NCI-H510A treated with DMSO at 0.1 percent for 48 hours (cell line): ENCODE results near the gene FYTTD1.

Experiments used
- DNase-seq: peaks from one replicate; lab custom pipeline; 2025; lab: John Stamatoyannopoulos, UW

Gene FYTTD1

DNA sequence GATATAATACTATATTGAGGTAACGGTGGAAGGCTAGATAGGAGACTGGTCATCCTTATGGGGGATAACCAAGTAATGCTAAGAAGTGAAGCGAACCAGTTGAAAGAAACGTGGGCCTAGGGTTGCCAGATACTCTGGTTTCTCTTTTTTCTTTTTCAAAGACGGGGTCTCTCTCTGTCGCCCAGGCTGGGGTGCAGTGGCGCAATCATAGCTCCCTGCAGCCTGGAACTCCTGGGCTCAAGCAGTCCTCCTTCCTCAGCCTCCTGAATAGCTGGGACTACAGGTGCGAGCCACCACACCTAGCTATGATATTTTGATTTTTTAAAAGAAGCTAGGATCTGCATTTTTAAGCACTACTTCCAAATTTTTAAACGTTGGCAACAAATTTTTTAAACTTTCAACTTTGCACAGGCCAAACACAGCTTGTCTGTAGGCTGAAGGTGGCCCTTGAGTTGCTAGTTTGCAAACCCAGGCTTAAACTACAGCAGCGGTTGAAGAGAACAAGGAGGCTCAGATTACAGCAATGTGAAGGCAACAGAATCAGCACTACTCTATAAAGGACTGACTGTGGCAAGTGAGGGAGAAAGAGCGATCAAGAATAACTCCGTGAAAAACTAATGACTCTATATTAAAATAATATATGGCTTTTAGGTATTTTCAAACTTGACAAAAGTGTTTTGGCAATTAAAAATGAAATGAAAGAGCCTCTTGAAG lies 11.8 kb upstream of the FYTTD1 start:
- peak; percentile 33 for DNase-seq

DNA sequence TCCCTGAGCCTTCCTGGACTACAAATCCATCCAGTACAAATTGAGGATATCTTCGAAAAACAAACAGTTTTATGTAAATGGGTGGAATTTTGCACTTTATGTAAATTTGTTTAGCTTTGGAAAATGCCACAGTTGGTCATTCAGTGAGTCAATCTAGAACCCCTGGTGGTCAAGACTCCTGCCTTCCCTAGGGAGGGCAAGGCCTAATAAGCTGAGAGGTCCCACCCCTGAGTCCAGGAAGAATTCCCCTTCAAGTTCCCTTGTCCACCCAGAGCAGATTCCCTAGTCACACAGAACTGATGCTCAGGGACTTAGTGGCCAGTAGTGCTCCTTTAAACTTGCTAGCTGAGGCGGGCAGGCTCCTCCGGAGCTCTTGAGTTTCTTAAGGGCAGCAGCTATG lies 6.9 kb upstream of the FYTTD1 start:
- no peak for DNase-seq

DNA sequence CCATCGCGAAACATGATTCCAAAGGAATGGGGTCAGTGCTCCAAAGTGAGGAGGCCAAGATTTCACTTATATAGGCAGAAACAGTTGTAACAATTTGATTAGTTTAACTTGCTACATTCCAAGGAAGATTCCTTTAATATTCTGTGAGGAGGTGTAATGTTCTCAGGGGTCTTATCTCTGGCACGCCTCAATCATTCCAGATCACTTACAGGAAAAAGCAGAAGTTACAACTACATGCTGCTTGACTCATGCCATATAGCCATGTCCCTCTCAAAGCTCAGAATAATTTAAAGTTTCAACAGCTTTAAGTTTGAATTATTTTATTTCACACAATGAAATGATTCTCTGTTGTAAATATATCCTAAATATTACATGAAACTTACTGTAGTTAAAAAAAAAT lies 3.5 kb upstream of the FYTTD1 start:
- no peak for DNase-seq

DNA sequence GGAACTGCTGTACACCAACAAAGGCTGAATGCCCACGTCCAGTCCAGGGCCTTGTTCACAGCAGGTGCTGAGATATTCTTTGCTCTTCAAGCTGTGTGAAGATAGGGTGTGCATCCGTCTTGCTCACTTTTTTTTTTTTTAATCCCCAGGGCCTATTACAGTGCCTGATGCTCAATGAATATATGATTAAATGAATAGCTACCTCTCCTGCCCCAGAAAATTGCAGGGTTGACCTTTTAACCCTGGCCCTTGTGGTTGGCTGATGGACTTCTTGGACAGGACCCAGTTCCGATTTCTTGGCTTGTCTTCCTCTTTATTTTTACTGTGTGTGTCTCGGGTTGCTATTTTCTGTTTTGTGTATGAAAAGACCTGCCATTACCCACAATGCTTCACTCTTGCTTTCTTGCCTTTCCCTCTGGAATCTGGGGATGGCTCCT lies 2.9 kb upstream of the FYTTD1 start:
- no peak for DNase-seq

DNA sequence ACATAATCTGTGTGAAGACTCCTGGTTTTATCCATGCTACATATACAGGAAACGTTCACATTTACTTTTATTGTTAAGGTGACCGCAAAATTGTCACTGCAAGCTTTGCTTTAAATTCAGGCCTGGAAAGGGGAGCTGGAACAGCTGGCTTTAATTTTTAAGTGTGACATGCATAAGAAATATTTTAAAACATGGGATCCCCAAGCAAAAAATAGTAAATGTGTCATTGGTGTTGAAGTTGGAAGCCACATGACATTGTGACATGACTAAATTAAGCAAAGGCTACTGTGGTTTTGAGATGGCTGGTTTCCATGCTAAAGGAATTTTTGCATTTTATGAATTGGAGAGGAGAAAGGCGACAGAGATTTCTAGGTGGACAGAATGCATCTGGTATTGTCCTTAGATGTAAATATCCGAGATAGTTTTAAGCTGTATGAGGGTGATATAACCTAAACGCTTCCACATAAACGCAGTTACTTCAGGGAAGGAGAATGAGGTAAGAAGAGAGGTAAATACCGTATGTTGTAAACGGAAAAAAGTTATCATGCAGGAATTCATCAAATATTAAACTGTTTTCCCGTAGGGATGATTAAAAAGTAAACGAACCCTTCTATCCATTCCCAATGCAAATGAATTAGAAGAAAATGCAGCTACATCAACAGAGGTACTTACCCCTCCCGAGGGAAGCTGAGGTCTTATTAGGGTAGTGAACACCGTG lies 927 bp upstream of the FYTTD1 start:
- no peak for DNase-seq

DNA sequence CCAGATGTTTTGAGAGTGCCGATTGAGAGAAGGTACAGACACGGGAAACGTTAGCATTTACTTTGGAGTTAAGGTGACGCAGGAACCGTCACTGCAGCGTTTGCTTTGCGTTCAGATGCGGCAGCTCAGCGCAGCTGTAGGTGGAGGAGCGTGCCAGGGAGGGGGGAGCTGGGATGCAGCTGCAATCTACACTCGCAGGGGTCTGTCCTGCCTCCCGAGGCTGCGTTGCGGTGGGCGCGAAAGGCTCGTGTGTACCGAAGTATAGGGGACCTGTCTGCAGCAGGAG lies 425 bp upstream of the FYTTD1 start:
- peak; percentile 87 for DNase-seq

DNA sequence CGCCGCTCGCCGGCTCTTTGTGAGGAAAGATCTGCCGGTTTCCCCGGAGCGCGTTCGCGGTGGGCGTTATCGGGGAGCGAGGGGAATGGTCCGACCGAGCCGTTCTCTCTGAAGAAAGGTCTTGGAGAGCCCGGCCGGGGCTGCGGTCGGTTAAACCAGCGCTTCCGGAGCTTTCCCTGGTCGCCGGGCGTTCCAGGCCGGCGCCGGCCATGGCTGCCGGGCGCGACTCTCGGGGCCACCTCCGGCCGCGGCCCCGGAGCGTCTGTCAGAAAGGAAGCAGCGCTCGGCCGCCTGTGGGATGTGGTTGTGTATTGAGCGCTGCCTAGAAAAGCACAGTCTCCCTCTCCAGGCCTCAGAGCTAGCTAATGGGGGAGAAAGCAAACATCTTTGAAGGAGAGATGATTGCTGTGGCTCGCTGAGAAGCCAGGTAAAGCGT lies 731 bp downstream of the FYTTD1 start:
- DNase-seq, result peak; percentile 79

DNA sequence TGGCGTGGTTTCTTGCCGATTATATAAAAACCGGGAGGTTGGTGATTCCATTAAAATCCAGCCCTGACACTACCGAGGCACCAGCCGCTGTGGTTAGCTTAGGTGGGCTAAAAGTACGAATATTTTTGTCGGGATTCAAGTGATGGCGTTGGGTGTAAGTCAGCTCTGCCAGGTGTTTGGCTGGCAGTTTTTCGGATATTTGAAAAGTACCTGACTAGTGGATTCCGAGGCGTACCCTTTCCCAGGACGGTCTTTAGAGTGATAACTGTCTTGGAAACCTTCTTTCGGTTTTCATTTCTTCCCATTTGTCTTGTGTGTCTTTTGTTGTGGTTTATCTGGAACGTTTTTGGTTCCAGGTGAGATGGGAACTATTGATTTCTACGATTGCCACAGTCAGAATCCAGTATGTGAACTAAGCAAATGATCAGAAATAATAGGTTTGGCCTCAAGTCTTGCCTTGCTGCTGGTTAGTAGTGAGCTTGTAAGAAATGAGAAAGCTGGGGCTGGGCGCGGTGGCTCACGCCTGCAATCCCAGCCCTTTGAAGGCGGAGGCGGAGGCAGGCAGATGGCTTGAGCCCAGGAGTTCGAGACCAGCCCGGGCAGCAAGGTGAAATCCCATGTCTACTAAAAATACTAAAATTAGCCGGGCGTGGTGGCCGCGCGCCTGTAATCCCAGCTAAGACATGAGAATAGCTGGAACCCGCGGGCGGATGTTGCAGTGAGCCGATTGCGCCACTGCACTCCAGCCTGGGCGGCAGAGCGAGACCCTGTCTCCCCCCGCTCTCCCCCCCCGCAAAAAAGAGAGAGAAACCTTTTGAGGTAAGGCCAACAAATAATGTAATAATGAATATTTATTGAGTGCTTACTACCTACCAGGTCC lies 1.4 kb downstream of the FYTTD1 start:
- peak; percentile 52 for DNase-seq

DNA sequence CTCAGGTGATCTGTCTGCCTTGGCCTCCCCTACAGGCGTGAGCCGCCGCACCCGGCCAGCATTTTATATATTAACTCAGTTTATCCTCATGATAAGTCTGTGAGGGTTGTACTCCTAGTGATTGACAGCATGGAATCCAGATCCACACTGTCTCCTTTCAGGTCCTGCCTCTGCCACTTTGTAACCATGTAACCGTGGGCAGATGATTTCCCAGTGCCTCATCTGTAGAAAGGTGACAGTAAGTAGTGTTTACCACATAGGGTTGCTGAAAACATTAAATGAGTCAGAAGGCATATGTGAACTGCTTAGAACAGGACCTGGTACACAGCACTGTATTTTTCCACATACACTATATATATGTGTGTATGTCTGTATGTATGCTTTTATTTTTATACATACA lies 2.4 kb downstream of the FYTTD1 start:
- no peak for DNase-seq

DNA sequence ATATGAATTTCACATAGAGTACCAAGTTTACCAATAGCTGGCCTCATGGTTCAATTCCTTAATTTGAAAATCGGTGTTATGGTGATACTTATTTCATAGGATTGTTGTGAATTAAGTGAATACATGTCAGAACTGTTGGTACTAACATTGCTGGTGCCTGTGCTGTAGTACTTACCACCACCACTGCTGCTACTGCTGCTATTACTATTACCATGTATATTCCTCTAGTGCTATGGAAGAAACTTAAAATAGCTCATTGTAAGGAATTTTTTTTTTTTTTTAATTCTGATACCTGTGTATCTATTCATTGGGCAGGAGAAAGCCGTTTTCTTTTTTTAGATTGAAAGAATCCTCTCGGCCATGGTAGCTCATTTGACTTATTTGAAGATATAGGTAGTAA lies 3.6 kb downstream of the FYTTD1 start:
- no peak for DNase-seq

DNA sequence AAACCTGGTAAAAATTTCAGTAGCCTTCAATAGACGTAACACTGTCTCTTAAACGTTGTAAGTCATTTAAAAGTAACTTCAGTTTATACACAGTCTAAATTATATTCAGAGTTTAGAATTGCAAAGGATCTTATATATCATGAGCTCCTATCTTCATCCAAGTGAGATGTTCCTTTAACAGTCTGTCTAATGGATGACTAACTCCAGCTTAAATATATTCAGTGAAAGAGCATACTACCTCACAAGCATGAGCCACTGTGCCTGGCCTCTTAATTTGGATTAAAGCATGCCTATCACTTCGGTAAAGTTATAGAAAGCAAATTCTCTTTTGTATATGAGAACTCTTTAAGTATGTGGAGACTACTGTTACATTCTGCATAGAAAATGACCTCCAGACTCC lies 7.0 kb downstream of the FYTTD1 start:
- no peak for DNase-seq

DNA sequence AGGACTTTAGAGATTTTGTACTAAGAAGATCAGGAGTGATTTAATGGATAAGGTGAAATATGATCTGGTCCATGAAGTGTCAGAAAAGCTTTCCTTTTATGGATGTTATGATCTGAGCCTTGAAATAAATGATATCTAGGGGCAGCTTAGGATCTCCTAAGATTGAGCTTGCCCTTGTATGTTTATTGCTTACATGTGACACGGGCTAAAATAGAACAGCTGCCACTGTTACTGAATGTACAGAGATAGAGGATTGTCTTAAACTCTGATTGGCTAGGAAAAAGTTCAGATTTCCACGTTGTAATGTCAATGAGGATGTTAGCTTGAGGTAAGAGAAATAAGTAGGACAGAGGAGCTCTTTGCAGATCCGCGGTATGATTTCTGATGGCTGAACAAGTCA lies 8.8 kb downstream of the FYTTD1 start:
- DNase-seq, result no peak

DNA sequence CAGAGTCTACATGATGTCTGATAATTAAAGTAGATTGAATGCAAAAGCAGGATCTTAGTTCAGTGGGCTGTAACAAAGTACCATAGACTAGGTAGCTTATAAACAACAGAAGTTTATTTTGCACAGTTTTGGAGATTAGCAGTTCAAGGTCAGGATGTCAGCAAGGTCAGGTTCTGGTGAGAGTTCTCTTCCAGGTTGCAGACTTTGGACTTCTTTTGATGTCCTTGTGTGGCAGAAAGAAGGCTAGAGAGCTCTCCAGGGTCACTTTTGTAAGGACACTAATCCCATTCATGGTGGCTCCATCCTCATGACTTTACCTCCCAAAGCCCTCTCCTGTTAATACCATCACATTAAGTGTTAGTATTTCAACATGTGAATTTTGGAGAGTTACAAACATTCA lies 12.1 kb downstream of the FYTTD1 start:
- no peak for DNase-seq

DNA sequence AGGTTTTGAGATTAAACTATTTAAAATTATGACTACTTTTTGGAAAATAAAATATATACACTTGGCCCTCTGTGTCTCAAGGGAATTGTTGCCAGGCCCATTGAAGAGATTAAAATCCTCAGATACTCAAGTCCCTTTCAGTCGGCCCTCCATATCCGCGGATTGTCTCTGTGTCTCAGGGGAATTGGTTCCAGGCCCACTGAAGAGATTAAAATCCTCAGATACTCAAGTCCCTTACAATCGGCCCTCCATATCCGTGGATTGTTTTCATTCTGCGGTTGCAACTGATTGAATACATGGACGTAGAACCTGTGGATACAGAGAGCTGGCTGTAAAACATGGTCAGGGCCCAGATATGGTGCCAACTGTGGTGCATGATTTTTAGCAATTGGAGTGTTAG lies 25.6 kb downstream of the FYTTD1 start:
- no peak for DNase-seq

DNA sequence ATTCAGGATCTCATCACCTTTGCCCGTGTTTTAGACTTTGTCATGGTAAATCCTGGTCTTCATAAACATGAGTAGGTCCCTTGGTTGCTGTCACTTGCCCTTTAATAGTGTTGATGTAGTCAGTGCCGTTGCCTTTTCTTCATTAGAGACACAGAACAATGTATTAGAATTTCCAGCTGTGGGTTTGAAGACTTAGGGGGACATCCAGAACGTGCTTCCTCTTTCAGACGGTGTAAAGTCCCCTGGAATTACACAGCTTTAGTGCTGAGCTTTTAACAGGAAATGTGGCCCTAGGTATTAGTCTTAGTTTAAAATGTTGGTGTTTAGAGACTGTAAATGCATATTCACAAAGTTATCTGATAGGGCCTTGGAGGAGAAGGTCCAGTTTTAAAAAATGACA lies 32.5 kb downstream of the FYTTD1 start:
- DNase-seq, result no peak

DNA sequence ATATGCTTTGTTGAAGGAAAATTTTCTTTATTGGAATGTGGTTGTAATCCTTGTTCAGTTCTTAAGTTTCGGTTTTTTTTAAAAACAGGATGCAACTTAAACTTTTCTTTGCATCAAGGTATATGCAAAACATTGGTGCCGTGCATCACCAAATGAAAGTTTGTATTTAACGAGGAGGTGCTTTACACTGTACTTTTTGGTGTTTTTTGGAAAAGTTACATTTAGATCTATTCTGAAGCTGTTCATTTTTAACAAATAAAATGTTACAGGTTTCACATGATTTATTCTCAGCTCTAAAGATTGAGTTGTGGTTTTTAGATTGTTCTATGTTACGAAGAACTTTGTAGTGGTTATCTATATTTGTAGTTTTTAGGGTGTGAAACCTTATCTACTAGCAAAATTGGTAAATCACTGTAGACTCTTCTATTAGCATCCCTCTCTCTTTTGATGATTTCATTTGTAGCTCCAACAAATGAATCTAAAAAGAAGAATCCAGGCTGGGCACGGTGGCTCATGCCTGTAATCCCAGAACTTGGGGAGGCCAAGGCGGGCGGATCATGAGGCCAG lies 34.4 kb downstream of the FYTTD1 start:
- no peak for DNase-seq

DNA sequence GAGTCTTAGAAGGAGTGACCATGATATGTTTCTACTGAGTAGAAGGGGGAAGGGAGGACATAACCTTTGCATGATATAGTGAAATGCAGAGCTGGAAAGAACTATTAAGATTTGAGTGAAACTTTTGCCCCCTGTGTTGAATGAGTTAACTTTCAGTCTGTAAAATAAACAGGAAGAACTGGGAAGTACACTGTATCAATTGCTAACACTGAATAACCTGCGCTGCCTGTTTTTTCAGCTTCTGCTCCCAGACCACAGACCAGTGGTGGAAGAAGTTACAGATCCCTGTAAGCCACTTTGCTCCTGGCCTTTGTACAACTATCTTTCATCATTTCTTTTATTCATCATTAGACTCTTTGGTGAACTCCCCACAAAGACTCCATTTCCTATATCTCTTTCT lies 37.7 kb downstream of the FYTTD1 start:
- DNase-seq, result no peak

DNA sequence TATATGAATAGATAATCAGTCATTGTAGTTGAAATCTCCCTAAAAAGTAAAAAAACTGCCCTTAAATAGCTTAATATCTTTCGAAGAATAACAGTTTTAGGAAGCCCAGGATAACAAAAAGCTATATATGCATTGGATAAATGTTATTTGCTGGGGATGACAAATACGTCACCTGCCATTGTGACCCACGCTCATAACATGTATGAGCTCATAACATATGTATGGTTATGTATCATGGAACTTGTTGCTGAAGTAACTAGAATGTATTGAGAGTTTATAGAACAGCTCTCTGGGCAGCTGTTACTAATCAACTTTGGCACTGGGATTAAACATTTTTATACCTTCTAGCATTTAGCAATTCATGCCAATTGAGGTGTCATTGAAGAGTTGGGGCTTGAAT lies 39.6 kb downstream of the FYTTD1 start:
- no peak for DNase-seq

DNA sequence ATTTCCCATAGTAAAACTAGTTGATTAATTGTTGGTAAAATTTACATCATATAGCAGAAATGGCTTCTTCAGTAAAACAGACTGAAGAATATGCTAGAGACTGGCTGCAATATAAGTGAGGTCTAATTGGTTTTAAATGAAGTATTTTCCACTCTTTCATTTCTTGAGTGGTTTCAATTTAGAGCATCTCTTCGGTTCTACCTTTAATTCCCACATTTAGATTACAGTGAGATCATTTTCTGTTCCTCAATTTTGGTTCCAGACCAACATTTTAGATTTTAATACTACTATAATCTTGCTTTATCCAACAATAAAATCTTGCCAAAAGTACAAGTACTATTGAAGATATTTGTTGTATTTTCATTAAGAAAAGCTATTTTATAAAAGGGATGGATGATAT lies 40.4 kb downstream of the FYTTD1 start:
- no peak for DNase-seq

DNA sequence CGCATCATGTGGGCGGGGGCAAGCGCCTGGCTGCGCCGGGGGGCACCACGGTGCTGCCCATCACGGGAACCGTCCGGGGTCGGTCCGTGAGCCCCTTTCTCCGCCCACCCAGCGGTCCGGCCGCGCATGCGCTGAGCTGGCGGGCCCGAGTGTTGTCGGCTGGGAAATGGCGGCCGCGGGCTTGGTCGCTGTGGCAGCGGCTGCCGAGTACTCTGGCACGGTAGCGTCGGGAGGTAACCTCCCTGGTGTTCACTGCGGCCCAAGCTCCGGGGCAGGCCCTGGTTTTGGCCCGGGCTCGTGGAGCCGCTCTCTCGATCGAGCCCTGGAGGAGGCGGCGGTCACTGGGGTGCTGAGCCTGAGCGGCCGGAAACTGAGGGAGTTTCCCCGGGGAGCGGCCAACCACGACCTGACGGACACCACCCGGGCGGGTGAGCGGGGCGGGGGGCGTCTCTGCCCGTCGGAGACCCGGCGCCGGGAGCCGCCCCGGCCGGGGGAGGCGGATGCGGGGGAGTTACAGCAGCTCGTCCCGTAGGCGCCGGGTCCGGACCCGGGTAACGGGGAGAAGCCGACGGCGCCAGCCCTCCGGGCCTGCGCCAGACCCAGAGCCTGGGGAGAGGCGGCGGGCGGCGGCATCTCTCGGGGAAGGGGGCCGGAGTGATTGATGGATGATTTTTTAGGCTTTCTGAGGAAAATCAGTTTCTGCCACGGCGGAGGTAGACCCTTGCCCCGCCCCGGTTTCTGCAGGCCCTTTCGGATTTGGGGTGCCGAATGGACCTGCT lies 41.6 kb downstream of the FYTTD1 start, which contains the start of gene LRCH3:
Gene LRCH3 (plus strand): TSS at position 142 of the 779 bp plus-strand sequence. CDS start 25 bp downstream, at position 167.
- DNase-seq, result peak; percentile 84

DNA sequence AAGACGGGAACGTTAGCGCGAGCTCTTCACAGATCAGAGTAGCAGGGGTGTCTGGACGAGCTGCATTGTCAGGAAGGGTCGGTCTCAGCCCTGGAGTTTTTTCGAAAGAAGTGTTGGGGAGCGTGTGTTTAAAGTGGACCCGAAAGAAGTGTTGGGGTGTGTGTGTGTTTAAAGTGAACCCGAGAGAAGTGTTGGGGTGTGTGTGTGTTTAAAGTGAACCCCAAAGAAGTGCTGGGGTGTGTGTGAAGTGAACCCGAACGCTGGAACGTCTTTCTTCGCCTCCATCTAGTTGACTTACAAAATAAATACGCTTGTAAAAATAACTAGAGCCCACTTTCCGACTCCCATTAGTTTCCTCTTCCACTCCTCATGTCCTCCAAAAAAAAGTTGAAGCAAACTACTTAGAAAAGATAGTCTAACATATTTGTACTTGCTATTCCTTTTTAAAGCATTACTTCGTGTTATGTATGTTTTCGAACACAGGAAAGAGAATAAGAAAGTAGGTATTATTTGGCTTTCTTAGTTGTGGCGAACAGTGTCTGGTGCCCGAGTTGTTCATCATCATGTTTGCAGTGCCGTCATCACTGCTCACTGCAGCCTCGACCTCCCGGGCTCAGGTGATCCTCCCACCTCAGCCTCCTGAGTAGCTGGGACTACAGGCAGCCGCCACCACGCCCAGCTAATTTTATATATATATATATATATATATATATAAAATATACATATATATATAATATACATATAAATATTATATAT lies 42.4 kb downstream of the FYTTD1 start:
- DNase-seq, result no peak
